Measurements from ENCODE around the gene MTREX.
A peak's percentile ranks its signal among the peaks of the same experiment; 100 is the strongest.
"Not testable (repeated sequence)": the region's sequence is repeated elsewhere in the genome, so short reads cannot be mapped to it uniquely, and the experiment has no call there.

MTREX gene

DNA sequence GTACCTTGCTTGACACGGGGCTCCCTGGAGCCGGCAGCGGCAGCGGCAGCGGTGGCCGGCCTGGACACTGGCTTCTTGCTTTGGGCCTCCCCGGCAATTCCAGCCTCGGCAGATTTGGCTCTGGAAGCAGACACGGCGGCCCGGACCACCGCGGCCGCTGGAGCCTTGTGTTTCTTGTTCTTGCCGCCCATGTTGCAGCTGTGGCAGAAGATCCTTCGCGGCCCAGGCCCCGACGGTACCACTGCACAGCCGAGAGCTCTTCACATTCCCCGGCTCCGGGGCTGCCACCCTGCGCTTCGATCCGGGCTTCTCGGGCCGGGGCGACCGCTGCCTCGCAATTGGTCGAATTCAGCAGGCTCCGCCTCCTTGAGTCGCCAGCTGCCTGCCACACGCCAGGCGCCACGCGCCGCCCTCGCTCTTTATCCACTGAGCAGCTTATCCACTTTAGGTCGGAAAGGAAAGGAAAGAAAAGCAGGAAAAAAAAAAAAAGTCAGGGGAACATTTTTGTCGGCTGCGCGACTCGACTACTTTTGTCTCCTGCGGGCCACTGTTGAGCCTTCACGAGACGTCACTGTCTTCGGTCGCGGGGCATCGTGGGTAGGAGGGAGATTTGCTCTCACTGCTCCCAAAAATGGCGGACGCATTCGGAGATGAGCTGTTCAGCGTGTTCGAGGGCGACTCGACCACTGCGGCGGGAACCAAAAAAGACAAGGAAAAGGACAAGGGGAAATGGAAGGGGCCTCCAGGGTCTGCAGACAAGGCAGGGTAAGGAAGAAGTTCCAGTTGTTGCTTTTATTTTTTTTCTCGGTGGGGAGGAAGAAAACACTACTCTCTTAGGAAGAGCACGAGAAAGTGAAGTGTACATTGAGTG, at the start of gene MTREX, which contains the start of gene DHX29:
Gene MTREX, plus strand, starts transcription at position 607 of the 871 bp plus-strand sequence. Its CDS starts 25 bp downstream, at position 632.
Gene DHX29, minus strand, starts transcription at position 312 of the 871 bp plus-strand sequence. Its CDS starts 121 bp downstream, at position 191.
- DNase-seq = peak; percentile 86

DNA sequence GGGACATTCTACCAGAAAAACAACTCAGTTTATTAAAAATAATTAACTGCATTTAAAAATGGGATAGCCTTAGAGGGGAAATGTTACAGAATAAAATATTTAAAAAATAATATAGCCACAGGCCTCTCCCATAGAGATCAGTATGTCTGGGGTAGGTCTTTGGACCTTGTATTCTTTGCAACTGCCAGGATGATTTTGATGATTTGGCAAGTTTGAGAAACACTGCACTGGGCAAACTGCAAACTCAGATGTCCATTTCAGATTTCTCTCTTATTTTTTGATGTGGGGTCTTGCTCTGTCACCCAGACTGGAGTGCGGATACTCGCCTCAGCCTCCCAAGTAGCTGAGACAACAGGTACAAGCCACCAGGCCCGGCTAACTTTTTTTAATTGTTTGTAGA, 49.5 kb upstream of the MTREX start:
- DNase-seq = no peak

DNA sequence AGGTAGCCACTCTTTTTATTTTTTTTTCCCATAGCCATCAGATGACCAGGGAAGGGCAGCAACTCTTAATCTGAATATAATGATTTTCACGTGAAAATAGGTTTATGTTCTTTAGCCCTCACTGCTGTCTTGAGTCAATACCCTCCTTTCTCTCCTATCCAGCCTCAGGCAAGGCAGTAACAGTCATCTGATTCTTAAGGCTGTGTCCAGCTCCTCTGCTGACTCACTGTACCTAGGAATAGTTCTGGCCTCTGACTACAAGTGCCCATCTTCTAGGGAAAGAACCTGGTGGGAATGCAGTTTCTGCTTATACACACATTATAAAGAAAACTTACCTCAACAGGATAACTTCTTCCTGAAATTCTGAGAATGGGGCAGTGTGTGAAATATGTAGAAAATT, 31.0 kb upstream of the MTREX start:
- DNase-seq = no peak

DNA sequence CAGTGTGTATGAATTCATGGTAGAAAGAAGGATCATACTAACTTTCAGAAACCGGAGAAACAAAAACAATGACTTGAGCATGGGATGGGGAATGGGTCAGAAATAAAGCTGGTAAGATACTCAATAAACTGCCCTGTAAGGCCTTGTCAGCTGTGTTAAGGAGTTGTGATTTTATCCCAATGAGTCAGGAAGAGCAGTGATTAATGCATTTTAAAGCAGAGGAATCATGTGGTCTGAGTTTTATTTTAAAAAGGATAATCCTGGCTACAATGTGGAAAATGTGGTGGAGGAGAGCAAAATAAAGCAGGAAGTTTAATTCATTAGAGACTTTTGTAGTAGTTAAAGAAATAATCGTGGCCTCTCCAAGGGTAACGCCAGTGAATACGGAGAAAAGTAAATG, 29.0 kb upstream of the MTREX start:
- DNase-seq = no peak

DNA sequence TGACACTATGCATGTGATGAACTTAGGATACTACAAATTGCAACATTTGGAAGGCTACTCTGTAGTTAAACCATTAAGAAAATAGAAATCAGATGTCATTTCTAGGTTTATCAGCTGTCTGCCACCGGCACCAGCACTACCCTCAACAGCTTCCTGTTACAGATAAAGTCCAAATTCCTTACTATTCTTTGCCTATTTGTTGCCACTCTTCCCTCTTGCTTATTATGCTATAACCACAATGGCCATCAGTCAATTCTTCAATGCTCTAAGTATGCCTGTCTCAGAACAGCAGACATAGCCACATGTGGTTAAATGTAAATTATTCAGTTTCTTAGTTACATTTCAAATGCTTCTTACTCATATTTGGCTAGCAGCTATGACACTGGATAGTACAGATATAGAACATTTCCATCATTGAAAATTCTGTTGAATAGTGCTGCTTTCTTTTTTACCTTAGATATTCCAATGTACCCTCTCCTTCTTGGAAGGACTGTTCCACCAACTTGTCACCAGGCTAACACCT, 21.3 kb upstream of the MTREX start:
- DNase-seq = no peak

DNA sequence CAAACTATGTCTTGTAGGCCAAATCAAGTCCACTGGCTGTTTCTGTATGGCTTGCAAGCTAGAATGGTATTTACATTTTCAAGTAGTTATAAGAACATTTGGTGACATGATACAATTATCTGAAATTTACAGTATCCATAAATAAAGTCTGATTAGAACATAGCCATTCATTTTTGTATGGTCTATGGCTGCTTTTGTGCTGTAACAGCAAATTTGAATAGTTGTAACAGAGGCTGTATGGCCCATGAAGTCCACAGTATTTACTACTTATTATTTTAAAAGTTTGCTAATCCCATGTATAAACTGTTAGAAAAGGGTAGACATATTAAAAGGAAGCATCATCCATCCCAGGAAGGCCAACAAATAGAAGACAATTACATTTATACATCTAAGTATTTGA, 18.0 kb upstream of the MTREX start:
- DNase-seq = no peak

DNA sequence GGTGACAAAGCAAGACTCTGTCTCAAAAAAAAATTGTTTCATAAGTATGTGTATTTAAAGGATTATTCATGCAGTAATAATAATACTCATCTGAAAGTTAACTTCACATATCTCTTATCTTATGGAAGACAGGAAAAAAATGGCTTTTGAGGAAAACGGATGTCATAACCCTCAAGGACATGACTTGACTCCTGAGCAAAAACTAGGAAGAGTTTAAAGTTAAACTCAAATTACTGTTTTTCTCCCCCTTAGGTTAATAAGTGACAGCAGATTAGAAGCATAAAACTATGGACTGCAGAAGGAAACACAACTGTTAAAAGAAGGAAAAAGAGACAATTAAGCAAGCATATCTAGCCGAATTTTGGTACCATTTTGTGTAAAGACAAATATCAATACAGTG, 16.8 kb upstream of the MTREX start:
- no peak for DNase-seq

DNA sequence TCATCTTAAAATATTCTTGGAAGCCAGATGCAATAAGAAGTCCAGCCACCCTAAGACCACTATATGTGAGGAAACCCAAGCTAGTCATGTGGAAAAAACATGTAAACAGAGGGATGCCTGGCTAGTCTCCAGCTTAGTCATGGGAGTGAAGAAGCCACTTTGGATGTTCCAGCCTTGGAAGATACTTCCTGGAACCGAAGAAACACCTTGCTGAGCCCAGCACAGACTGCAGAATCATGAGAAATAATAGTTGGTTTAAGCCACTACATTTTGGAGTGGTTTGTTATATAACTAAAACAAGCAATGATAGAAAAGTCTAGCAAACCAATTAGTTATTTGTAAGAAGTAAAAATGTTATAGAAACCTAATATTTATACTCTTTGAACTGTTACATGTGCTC, 12.9 kb upstream of the MTREX start:
- no peak for DNase-seq

DNA sequence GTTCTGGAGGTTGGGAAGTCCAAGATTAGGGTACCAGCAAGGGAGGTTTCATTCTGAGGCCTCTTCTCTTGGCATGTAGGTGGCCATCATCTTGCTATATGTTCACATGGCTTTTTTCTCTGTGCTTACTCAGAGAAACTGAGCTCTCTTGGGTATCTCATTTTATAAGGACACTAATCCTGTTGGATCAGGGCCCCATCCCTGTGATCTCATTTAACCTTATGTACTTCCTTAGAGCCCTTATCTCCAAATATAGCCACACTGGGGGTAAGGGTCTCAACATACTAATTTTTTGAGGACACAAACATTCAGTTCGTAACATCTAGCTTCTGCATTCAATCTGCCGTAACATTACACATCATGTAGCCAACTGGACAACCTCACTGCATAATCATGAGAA, 6.9 kb upstream of the MTREX start:
- no peak for DNase-seq

DNA sequence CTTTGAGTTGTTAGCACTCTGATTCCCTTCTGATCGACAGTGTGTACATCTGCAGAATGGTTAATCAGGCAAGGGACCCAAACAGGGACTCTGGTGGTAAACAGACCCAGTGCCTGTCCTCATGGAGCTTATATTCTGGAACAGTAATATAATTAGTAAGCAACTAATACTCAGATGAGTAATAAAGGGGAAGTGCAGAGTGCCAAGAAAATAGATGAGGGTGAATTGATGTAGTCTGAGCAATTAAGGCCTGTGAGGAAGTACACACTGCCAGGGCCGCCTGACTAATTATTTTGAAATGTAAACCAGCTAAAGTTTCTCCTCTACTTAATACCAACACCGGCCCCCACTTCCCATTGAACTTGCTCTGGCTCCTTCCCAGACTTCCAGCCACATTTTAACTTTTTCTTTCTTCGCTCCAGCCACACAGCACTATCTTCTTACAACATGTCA, 4.5 kb upstream of the MTREX start:
- DNase-seq = no peak

DNA sequence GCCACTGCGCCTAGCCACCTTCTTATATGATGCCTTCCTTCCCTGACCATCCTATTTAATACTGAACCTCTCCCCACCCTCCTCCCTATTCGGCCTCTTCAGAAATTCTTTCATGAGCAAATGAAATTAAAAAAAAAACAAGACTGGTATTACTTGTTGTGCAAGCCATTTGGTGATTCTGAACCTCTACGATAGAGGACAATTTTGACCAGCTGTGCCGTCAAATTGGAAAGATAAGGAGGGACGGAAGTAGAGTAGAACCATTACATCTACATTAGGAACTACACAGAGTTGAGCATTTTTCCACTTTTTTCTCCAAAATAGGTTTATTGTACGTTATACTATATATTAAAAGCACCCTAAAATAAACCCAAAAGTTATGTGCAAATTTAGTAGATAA, 3.2 kb upstream of the MTREX start:
- no peak for DNase-seq

DNA sequence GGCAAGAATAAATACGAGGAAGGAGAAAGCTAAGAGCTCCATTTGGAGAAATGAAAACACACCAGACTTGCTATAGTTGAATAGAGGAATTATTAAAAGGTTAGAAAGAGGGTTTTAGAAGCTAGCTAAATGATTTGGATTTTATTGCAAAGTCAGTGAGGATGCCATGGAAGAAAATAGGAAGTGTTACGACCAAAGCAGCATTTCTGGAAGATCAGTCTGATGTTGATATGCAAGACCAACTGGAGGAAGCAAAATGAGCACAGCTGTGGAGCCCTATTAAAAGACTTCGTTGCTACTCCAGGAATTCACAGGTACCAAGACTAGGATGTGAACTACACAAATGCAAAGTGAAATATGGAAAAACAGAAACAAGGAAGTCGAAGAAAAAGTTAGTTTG, 2.4 kb upstream of the MTREX start:
- no peak for DNase-seq

DNA sequence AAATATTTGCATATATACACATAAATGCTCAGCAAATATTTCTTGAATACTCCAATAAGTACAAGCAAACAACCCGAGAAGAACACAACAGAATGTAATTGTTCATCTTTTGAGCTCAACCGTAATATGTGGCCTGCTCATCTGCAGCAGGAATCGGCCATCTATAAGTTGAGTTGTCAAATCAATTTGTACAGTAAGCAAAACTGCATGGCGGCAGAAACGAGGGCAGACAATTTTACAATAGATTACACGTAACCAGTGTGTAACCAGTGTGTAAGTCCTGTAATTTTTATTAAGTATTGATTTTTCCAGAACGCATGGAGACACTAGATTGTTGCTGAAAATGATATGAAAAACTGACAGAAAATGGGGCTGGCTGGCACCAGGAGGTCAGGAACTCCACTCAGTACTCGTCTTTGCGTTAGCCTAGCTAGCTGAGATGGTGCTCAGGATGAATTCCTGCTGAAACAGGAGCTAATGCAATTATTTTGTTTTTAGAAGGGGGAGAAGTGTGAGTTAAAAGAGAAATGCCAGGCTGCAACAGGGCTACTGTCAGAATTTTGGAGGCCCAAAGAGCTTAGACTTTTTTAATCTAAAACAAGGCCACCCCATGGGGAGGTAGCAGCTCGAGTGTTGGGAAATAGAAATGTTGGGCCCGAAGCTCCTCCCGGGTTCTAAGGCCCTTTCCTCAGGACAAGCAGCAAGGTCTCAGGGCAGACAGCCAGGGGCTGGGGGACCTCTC, 977 bp upstream of the MTREX start:
- DNase-seq = no peak

DNA sequence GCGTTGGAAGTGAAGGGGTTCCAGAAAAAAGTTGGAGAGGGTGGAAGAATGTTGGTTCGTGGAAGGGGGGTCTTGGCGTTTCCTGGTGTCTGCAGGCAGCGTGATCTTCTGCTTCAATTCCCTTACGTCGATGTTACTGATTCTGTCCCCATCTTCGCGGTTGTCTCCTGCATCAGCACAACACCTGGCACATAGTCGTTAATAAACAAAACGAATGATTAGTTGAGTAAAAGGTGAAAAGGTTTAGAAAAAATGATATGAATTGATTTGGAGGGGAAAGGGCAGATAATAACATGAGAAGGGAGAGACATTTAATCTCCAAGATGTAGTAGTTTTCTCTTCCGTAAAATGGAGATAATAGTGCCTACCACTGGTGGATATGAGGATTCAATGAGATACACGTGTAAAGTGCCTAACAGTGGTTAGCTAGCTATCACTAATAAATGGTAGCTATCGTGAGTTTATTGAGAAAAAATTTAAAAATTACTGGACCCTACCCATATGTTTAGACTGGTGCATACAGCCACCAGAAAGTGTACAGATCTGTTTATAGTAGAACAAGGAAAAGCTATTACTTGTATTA, 556 bp downstream of the MTREX start:
- DNase-seq = peak; percentile 17

DNA sequence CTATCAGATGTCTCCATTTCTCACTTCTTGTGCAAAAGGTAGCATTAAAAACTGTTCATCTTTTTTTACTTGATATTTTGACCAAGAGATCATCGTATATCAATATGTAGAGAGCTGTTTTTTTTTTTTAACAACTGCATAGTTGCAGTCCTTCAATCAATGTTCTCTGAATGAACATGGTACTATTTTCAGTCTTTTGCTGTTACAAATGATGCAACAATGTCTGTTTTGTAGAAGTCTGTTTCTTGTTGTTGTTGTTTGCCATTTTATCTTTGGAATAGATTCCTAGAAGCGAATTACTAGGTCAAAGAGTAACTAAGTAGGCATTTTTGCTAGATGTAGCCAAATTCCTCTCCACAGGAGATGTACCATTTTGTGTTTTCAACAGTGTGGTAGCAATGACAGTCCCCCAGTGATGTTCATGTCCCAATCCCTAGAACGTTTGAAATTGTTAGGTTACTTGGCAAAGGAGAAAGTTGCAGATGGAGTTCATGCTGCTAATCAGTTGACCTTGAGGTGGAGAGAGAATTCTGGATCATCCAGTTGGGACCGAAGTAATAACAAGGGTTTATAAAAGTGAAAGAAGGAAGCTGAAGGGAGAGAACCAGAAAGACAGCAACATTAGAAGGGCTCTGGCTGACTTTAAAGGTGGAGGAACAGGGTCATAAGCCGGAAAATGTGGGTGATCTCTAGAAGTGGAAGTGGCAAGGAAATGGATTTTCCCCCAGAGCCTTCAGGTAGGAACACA, 6.3 kb downstream of the MTREX start:
- no peak for DNase-seq

DNA sequence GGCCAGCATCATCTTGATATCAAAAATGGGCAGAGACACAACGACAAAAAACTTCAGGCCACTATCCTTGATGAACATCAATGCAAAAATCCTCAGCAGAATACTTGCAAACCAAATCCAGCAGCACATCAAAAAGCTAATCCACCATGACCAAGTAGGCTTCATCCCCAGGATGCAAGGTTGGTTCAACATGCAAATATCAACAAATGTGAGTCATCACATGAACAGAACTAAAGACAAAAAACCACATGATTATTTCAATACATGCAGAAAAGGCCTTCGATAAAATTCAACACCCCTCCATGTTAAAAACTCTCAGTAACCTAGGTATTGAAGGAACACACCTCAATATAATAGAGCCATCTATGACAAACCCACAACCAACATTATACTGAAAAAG, 8.5 kb downstream of the MTREX start:
- DNase-seq = no peak

DNA sequence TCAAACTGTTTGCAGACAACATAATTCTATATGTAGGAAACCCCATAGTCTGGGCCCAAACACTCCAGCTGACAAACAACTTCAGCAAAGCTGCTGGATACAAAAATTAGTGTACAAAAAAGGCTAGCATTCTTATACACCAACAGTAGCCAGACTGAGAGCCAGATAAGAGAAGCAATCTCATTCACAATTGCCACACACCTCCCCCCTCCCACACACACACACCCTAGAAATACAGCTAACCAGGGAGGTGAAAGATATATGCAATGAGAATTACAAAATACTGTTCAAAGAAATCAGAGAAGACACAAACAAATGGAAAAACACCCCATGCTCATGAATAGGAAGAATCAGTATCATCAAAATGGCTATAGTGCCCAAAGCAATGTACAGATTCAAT, 9.0 kb downstream of the MTREX start:
- DNase-seq = no peak

DNA sequence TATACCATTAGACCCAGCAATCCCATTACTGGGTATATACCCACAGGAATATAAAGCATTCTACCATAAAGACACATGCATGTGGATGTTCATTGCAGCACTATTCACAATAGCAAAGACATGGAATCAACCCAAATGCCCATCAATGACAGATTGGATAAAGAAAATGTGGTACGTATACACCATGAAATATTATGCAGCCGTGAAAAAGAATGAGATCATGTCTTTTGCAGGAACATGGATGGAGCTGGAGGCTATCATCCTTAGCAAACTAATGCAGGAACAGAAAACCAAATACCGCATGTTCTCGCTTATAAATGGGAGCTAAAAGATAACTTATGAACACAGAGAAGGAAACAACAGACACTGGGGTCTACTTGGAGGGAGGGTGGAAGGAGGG, 10.4 kb downstream of the MTREX start:
- not testable (repeated sequence) for DNase-seq

DNA sequence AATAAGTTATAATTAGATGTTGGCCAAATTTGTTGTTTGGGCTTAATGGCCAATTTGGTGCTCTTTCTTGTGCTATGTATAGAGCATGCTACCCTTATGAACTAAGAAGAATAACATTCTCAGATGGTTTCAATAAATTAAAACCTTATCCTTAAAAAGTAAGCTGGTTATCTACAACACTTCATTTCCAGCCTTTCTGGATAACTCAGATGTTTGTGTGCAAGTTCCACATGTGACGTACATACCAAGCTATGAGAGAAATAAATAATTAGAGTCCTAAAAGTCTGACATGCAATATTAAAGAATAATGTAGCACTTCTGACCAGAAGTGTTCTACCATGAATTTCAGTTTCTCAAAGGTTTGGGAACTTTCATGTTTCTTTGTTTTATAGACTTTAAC, 11.7 kb downstream of the MTREX start:
- DNase-seq = no peak

DNA sequence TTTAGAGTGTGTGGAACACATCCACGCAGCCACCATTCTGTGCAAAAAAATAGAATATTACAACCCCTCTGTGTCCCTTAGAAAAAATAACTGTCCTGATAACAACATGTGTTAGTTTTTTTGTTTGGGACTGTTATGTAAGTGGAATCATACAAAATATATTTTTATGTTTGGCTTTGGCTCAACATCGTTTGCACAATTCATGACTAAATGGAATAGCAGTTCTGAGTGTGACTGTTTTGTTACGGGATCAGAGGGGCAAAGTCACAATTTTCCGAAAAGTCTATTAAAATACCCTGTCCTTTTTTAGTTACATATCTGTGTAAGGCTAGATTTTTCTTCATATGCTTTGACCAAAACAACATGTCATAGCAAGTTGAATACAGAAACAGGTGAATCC, 12.8 kb downstream of the MTREX start:
- no peak for DNase-seq

DNA sequence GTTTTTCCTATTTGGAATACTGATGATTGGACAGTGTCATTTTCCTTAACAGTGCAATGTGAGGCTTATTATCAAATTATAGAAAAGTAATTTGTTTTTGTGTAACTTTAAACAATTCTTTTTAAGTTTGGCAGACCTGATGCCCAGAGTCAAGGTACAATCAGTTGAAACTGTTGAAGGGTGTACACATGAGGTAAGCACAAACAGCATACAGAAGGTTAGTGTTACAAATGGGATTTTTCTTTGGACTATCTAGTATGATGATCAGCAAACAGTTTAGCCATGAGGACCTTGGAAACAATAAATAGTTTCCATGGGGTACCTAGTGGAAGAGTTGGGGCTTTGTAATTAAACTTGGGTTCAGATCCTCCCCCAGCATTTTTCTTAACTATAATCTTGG, 16.2 kb downstream of the MTREX start:
- no peak for DNase-seq

DNA sequence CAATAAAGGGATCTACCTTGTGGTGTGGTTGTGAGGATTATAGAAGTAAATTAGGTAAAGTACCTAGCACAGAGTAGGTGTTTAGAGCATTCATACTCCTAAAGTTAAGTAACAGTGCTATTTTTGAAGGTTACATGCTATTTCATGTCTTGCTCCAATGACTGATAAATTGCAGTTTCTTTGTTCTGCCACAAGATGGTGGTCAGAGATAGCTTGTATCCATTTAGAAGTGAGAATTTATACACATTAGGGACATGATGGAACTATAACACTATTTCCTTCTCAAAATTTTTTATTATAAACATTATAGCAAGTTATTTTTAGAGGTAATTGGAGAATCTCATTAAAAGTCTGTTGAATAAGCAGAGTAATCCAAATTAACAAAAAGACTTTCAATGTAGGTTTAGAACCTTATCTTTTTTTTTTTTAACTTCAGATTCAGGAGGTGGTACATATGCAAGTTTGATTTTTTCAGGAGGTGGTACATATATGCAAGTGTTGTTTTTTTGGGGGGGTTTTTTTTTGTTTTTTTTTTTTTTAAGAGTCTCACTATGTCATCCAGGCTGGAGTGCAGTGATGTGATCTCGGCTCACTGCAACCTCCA, 17.1 kb downstream of the MTREX start:
- no peak for DNase-seq

Measured in CD4-positive, alpha-beta T cell treated with Interleukin-6 for 4 hours (primary cell).